HG02973 (cell line): ENCODE results near the gene NUAK2.
"Not testable (repeated sequence)": the region's sequence is repeated elsewhere in the genome, so short reads cannot be mapped to it uniquely, and the experiment has no call there.

Experiments
- ATAC-seq: cut with Tn5 transposase; IDR thresholded peaks from one replicate; pipeline ENCODE4 v1.9.1; 2021; ENCODE audit warnings: moderate library complexity; ENCODE audit not compliant: unreplicated experiment

Gene NUAK2

GRCh38 chr1:205321162-205321958 is at the start of gene NUAK2:
NUAK2 (minus strand) TSS chr1:205321745; CDS start chr1:205321628, 117 bp downstream.
- ATAC-seq = no peak

GRCh38 chr1:205370780-205371179 is 49.2 kb upstream of the NUAK2 start:
- no peak for ATAC-seq

GRCh38 chr1:205369701-205370123 is 48.2 kb upstream of the NUAK2 start:
- ATAC-seq = no peak

GRCh38 chr1:205368478-205368877 is 46.9 kb upstream of the NUAK2 start:
- no peak for ATAC-seq

- no peak for ATAC-seq
Measured at GRCh38 chr1:205365945-205366463, 44.5 kb upstream of the NUAK2 start.

GRCh38 chr1:205365086-205365485 is 43.5 kb upstream of the NUAK2 start:
- ATAC-seq = not testable (repeated sequence)

- no peak for ATAC-seq
Measured at GRCh38 chr1:205360891-205361290, 39.3 kb upstream of the NUAK2 start.

- no peak for ATAC-seq
Measured at GRCh38 chr1:205359771-205360565, 38.4 kb upstream of the NUAK2 start.

- ATAC-seq = no peak
Measured at GRCh38 chr1:205358579-205358978, 37.0 kb upstream of the NUAK2 start.

- no peak for ATAC-seq
Measured at GRCh38 chr1:205357567-205357966, 36.0 kb upstream of the NUAK2 start.

GRCh38 chr1:205356440-205357139 is 35.0 kb upstream of the NUAK2 start, which contains the start of gene KLHDC8A:
KLHDC8A (minus strand) TSS chr1:205356922; CDS start chr1:205343604, 13,318 bp downstream.
- ATAC-seq = no peak

GRCh38 chr1:205355075-205355453 is 33.5 kb upstream of the NUAK2 start:
- ATAC-seq = no peak

- no peak for ATAC-seq
Measured at GRCh38 chr1:205354259-205355074, 32.9 kb upstream of the NUAK2 start.

GRCh38 chr1:205353612-205354011 is 32.1 kb upstream of the NUAK2 start:
- ATAC-seq = no peak

GRCh38 chr1:205353191-205353590 is 31.6 kb upstream of the NUAK2 start:
- no peak for ATAC-seq

GRCh38 chr1:205351984-205352713 is 30.6 kb upstream of the NUAK2 start:
- ATAC-seq = no peak

GRCh38 chr1:205350691-205351141 is 29.2 kb upstream of the NUAK2 start:
- no peak for ATAC-seq

- ATAC-seq = no peak
Measured at GRCh38 chr1:205350124-205350523, 28.6 kb upstream of the NUAK2 start.
